NOMO-1 (cell line): Measurements from ENCODE around the gene TGOLN2.
"Not testable (repeated sequence)": the region's sequence is repeated elsewhere in the genome, so short reads cannot be mapped to it uniquely, and the experiment has no call there.

Experiments used
- DNase-seq, 2 experiments: peaks; one replicate each; lab custom pipeline; 2025; ENCODE audit not compliant: unreplicated experiment in 2 of 2; lab: John Stamatoyannopoulos, UW

The TGOLN2 gene

GRCh38 chr2:85340034-85340892, 12.5 kb upstream of the TGOLN2 start:
- no peak for DNase-seq

GRCh38 chr2:85334928-85335327, 7.1 kb upstream of the TGOLN2 start:
- DNase-seq = no peak

- not testable (repeated sequence) for DNase-seq
Observed at GRCh38 chr2:85333877-85334276, 6.1 kb upstream of the TGOLN2 start.

GRCh38 chr2:85330839-85331636, 3.2 kb upstream of the TGOLN2 start:
- no peak for DNase-seq

GRCh38 chr2:85329701-85330100, 1.9 kb upstream of the TGOLN2 start:
- not testable (repeated sequence) for DNase-seq

GRCh38 chr2:85329181-85329651, 1.4 kb upstream of the TGOLN2 start:
- DNase-seq = no peak

- peak; percentile 5 to 25 for DNase-seq
Observed at GRCh38 chr2:85327160-85327821, 498 bp downstream of the TGOLN2 start.

- peak; percentile 64 to 86 for DNase-seq
Observed at GRCh38 chr2:85326406-85327159, 1.2 kb downstream of the TGOLN2 start.

GRCh38 chr2:85325466-85325811, 2.4 kb downstream of the TGOLN2 start:
- DNase-seq = no peak

- DNase-seq = peak; percentile 55 to 81
Observed at GRCh38 chr2:85324639-85325465, 2.9 kb downstream of the TGOLN2 start.

GRCh38 chr2:85323988-85324367, 3.8 kb downstream of the TGOLN2 start:
- DNase-seq = not testable (repeated sequence)

GRCh38 chr2:85323351-85323987, 4.3 kb downstream of the TGOLN2 start:
- no peak for DNase-seq

- no peak for DNase-seq
Observed at GRCh38 chr2:85319796-85320195, 8.0 kb downstream of the TGOLN2 start.

GRCh38 chr2:85318222-85319074, 9.3 kb downstream of the TGOLN2 start:
- DNase-seq = no peak

GRCh38 chr2:85315921-85316320, 11.9 kb downstream of the TGOLN2 start:
- DNase-seq = not testable (repeated sequence)

- no peak for DNase-seq
Observed at GRCh38 chr2:85314884-85315242, 12.9 kb downstream of the TGOLN2 start.

- no peak for DNase-seq
Observed at GRCh38 chr2:85312404-85312803, 15.4 kb downstream of the TGOLN2 start.

GRCh38 chr2:85310330-85310729, 17.5 kb downstream of the TGOLN2 start:
- no peak for DNase-seq
